HEK293 (cell line): ENCODE measurements around the gene EME2.

ENCODE experiments used
- BCL11B ChIP-seq: fragments of 450-650 bp; formaldehyde crosslinking; IDR thresholded peaks from 2 replicates; pipeline ENCODE4 v1.5.1; 2016; ENCODE audit warnings: low read depth, missing biosample characterization, missing genetic modification characterization
- EGR2 ChIP-seq: fragments of 450-650 bp; formaldehyde crosslinking; IDR thresholded peaks from 2 replicates; pipeline ENCODE4 v1.5.1; 2016; ENCODE audit warnings: low read depth, missing biosample characterization, missing genetic modification characterization
- ELK4 ChIP-seq: IDR thresholded peaks from 2 replicates; pipeline ENCODE4 v1.6.1; 2011; ENCODE audit warnings: mild to moderate bottlenecking, low read depth, low read length, borderline replicate concordance
- KLF1 ChIP-seq: fragments of 450-650 bp; formaldehyde crosslinking; IDR thresholded peaks from 2 replicates; pipeline ENCODE4 v1.5.1; 2016; ENCODE audit warnings: missing biosample characterization, missing genetic modification characterization
- MYNN ChIP-seq: fragments of 450-650 bp; formaldehyde crosslinking; IDR thresholded peaks from 2 replicates; pipeline ENCODE4 v1.5.1; 2016; ENCODE audit warnings: missing biosample characterization, missing genetic modification characterization, borderline replicate concordance
- PRDM1 ChIP-seq: fragments of 450-650 bp; formaldehyde crosslinking; IDR thresholded peaks from 2 replicates; pipeline ENCODE4; 2016; ENCODE audit warnings: missing biosample characterization, missing genetic modification characterization
- PRDM2 ChIP-seq: fragments of 450-650 bp; formaldehyde crosslinking; IDR thresholded peaks from 2 replicates; pipeline ENCODE4 v1.5.1; 2016; ENCODE audit warnings: missing biosample characterization, missing genetic modification characterization, borderline replicate concordance
- PRDM4 ChIP-seq: fragments of 450-650 bp; formaldehyde crosslinking; IDR thresholded peaks from 2 replicates; pipeline ENCODE4 v1.5.1; 2017; ENCODE audit warnings: missing biosample characterization, missing genetic modification characterization
- SCRT1 ChIP-seq: fragments of 450-650 bp; formaldehyde crosslinking; IDR thresholded peaks from 2 replicates; pipeline ENCODE4 v1.5.1; 2016; ENCODE audit warnings: missing biosample characterization, missing genetic modification characterization, borderline replicate concordance
- SETDB1 ChIP-seq: IDR thresholded peaks from one replicate; pipeline ENCODE4 v1.6.1; 2017; ENCODE audit warnings: mild to moderate bottlenecking, low read length, moderate library complexity, mixed read lengths; ENCODE audit not compliant: insufficient read length
- ZBTB17 ChIP-seq: fragments of 450-650 bp; formaldehyde crosslinking; IDR thresholded peaks from 2 replicates; pipeline ENCODE4 v1.5.1; 2016; ENCODE audit warnings: missing biosample characterization, missing genetic modification characterization
- ZBTB21 ChIP-seq: fragments of 450-650 bp; formaldehyde crosslinking; IDR thresholded peaks from 2 replicates; pipeline ENCODE4 v1.5.1; 2017; ENCODE audit warnings: missing biosample characterization, missing genetic modification characterization
- ZFP69B ChIP-seq: fragments of 450-650 bp; formaldehyde crosslinking; IDR thresholded peaks from 2 replicates; pipeline ENCODE4 v1.5.1; 2016; ENCODE audit warnings: missing biosample characterization, missing genetic modification characterization
- ZNF114 ChIP-seq: fragments of 450-650 bp; formaldehyde crosslinking; IDR thresholded peaks from 2 replicates; pipeline ENCODE4 v1.5.0; 2017; ENCODE audit warnings: missing biosample characterization, missing genetic modification characterization
- ZNF140 ChIP-seq: fragments of 450-650 bp; formaldehyde crosslinking; IDR thresholded peaks from 2 replicates; pipeline ENCODE4 v1.5.1; 2016; ENCODE audit warnings: missing biosample characterization, missing genetic modification characterization
- ZNF221 ChIP-seq: fragments of 450-650 bp; formaldehyde crosslinking; IDR thresholded peaks from 2 replicates; pipeline ENCODE4 v1.5.1; 2017; ENCODE audit warnings: missing biosample characterization, missing genetic modification characterization, borderline replicate concordance
- ZNF266 ChIP-seq: fragments of 450-650 bp; formaldehyde crosslinking; IDR thresholded peaks from 2 replicates; pipeline ENCODE4 v1.5.1; 2016; ENCODE audit warnings: missing biosample characterization, missing genetic modification characterization, low read depth
- ZNF510 ChIP-seq: fragments of 450-650 bp; formaldehyde crosslinking; IDR thresholded peaks from 2 replicates; pipeline ENCODE4 v1.5.1; 2018; ENCODE audit warnings: mild to moderate bottlenecking, missing genetic modification characterization, missing biosample characterization; ENCODE audit not compliant: insufficient replicate concordance
- ZNF514 ChIP-seq: fragments of 450-650 bp; formaldehyde crosslinking; IDR thresholded peaks from 2 replicates; pipeline ENCODE4 v1.5.1; 2016; ENCODE audit warnings: missing biosample characterization, missing genetic modification characterization
- ZNF529 ChIP-seq: fragments of 450-650 bp; formaldehyde crosslinking; IDR thresholded peaks from 2 replicates; pipeline ENCODE4 v1.5.1; 2017; ENCODE audit warnings: missing genetic modification characterization, missing biosample characterization; ENCODE audit not compliant: insufficient replicate concordance
- ZNF585B ChIP-seq: fragments of 450-650 bp; formaldehyde crosslinking; IDR thresholded peaks from 2 replicates; pipeline ENCODE4 v1.5.1; 2016; ENCODE audit warnings: missing biosample characterization, missing genetic modification characterization
- ZNF610 ChIP-seq: fragments of 450-650 bp; formaldehyde crosslinking; IDR thresholded peaks from 2 replicates; pipeline ENCODE4 v1.5.1; 2016; ENCODE audit warnings: missing biosample characterization, missing genetic modification characterization, borderline replicate concordance
- ZNF624 ChIP-seq: fragments of 450-650 bp; formaldehyde crosslinking; IDR thresholded peaks from 2 replicates; pipeline ENCODE4 v1.5.1; 2017; ENCODE audit warnings: missing biosample characterization, missing genetic modification characterization
- ZNF645 ChIP-seq: fragments of 450-650 bp; formaldehyde crosslinking; IDR thresholded peaks from 2 replicates; pipeline ENCODE4; 2016; ENCODE audit warnings: missing biosample characterization, missing genetic modification characterization
- ZNF747 ChIP-seq: fragments of 450-650 bp; formaldehyde crosslinking; IDR thresholded peaks from 2 replicates; pipeline ENCODE4 v1.5.1; 2016; ENCODE audit warnings: missing biosample characterization, missing genetic modification characterization
- ZNF76 ChIP-seq: fragments of 450-650 bp; formaldehyde crosslinking; IDR thresholded peaks from 2 replicates; pipeline ENCODE4; 2016; ENCODE audit warnings: low read depth, missing biosample characterization, missing genetic modification characterization, borderline replicate concordance
- ZNF791 ChIP-seq: fragments of 450-650 bp; formaldehyde crosslinking; IDR thresholded peaks from 2 replicates; pipeline ENCODE4 v1.5.1; 2016; ENCODE audit warnings: missing biosample characterization, missing genetic modification characterization
- ZNF837 ChIP-seq: fragments of 450-650 bp; formaldehyde crosslinking; IDR thresholded peaks from 2 replicates; pipeline ENCODE4 v1.5.1; 2016; ENCODE audit warnings: missing biosample characterization, missing genetic modification characterization

EME2 gene

GRCh38 chr16:1782408-1783264 lies 10.0 kb downstream of the EME2 start, which contains the start of the genes NUBP2 and SPSB3 (continued):
- no peak for TF ChIP-seq PRDM2
- no peak for TF ChIP-seq ZNF837 (tag by site-specific recombination)
- no peak for TF ChIP-seq SCRT1 (tag by site-specific recombination)
- TF ChIP-seq PRDM4 (tag by site-specific recombination): no peak
- no peak; the same call in 1 of the 2 replicates for TF ChIP-seq EGR2 (tag by site-specific recombination)
- TF ChIP-seq ZNF791 (tag by site-specific recombination): no peak
- no peak for TF ChIP-seq PRDM1 (tag by site-specific recombination)
- no peak for TF ChIP-seq ZNF610 (tag by site-specific recombination)
- no peak for TF ChIP-seq ZNF529
- peak; percentile 86 for TF ChIP-seq ELK4
- no peak for TF ChIP-seq ZNF140
- no peak for TF ChIP-seq ZNF747
- TF ChIP-seq ZNF624 (tag by site-specific recombination): no peak
- peak; percentile 14; the same call in 1 of the 2 replicates for TF ChIP-seq KLF1 (tag by site-specific recombination)
- TF ChIP-seq ZNF221 (tag by site-specific recombination): no peak; the same call in 1 of the 2 replicates
- peak; percentile 58; the same call in 1 of the 2 replicates for TF ChIP-seq ZNF76 (tag by site-specific recombination)
- TF ChIP-seq ZBTB17 (tag by site-specific recombination): peak; percentile 29; the same call in 1 of the 2 replicates
- TF ChIP-seq ZNF114 (tag by site-specific recombination): no peak
- TF ChIP-seq ZFP69B (tag by site-specific recombination): no peak
- TF ChIP-seq ZBTB21 (tag by site-specific recombination): no peak
- TF ChIP-seq ZNF585B: no peak
- peak; percentile 89; the same call in 1 of the 2 replicates for TF ChIP-seq BCL11B (tag by site-specific recombination)
- no peak for TF ChIP-seq MYNN (tag by site-specific recombination)
- TF ChIP-seq ZNF645 (tag by site-specific recombination): no peak
- TF ChIP-seq ZNF514 (tag by site-specific recombination): no peak
- no peak for TF ChIP-seq SETDB1
- no peak for TF ChIP-seq ZNF510 (tag by site-specific recombination)
- no peak for TF ChIP-seq ZNF266 (tag by site-specific recombination)
